ENCODE measurements around the gene NUDCD3. TPM values are rescaled to one million over a fixed set of nuclear protein-coding genes. Genes with fewer than 3 reads are reported as not detected.

The NUDCD3 gene
- total and polyA plus RNA-seq, 12 donors, result 16.2 to 116 (median 102) TPM

- intact Hi-C loops (cut with DNase I), result no loop called here
- Histone ChIP-seq H3K36me3 (peaks cover 0 to 7% (median 0%) of the 10 kb centered on the region in 9 donors), H3K9me3 (no peaks in the 10 kb centered on the region), H3K4me1 (peaks cover 0 to 36% (median 10%) of the 10 kb centered on the region in 9 donors), H3K27me3 (no peaks in the 10 kb centered on the region), H3K27ac (no peak overlapping the region), H3K4me3 (no peak overlapping the region)
- ATAC-seq (peak in 1 of 8 donors; percentile 79), DNase-seq (no peak)
- 55 to 61% methylated on average over 3 of the region's 3 CpGs for WGBS, 2 donors
- no peak for TF ChIP-seq CTCF (IDR thresholded peaks at IDR 0.05)
Measured at GRCh38 chr7:44439926-44440325, 50.5 kb downstream of the NUDCD3 start.

- no peaks in the 10 kb centered on the region for H3K27me3 ChIP-seq
- H3K4me3 ChIP-seq, result no peak overlapping the region
- H3K4me1 ChIP-seq, result peaks cover 2 to 41% (median 20%) of the 10 kb centered on the region in 9 donors
- no peak overlapping the region for H3K27ac ChIP-seq
- H3K36me3 ChIP-seq, result no peaks in the 10 kb centered on the region
- DNase-seq (no peak), ATAC-seq (no peak)
- WGBS, 2 donors, result 86 to 98% methylated on average over 4 of the region's 4 CpGs
- no peaks in the 10 kb centered on the region for H3K9me3 ChIP-seq
- no peak for TF ChIP-seq CTCF (IDR thresholded peaks at IDR 0.05)
- intact Hi-C loops (cut with DNase I), result no loop called here
Measured at GRCh38 chr7:44438816-44439215, 51.6 kb downstream of the NUDCD3 start.

GRCh38 chr7:44434201-44434600, 56.3 kb downstream of the NUDCD3 start:
- H3K4me1 ChIP-seq, result peaks cover 2 to 41% (median 16%) of the 10 kb centered on the region in 9 donors
- TF ChIP-seq CTCF (IDR thresholded peaks at IDR 0.05), result no peak
- intact Hi-C loops (cut with DNase I), result no loop called here
- no peaks in the 10 kb centered on the region for H3K27me3 ChIP-seq
- H3K36me3 ChIP-seq, result peaks cover 0 to 7% (median 0%) of the 10 kb centered on the region in 9 donors
- DNase-seq (peak in 1 of 2 donors; percentile 19), ATAC-seq (peak; percentile 32 to 84 (median 71))
- H3K27ac ChIP-seq, result peak overlapping the region in 7 of 10 donors; percentile 3 to 54 (median 23)
- H3K9me3 ChIP-seq, result no peaks in the 10 kb centered on the region
- H3K4me3 ChIP-seq, result no peak overlapping the region
- 56 to 68% methylated on average over 7 of the region's 7 CpGs for WGBS, 2 donors

- Histone ChIP-seq H3K27me3 (no peaks in the 10 kb centered on the region), H3K36me3 (peaks cover 0 to 7% (median 0%) of the 10 kb centered on the region in 9 donors), H3K27ac (peak overlapping the region in 5 of 10 donors; percentile 3 to 54 (median 23)), H3K4me1 (peaks cover 2 to 45% (median 16%) of the 10 kb centered on the region in 9 donors), H3K4me3 (no peak overlapping the region), H3K9me3 (no peaks in the 10 kb centered on the region)
- DNase-seq (no peak), ATAC-seq (peak in 2 of 8 donors; percentile 10 to 36)
- 81 to 85% methylated on average over 10 of the region's 10 CpGs for WGBS, 2 donors
- no peak for TF ChIP-seq CTCF (IDR thresholded peaks at IDR 0.05)
- intact Hi-C loops (cut with DNase I), result no loop called here
Measured at GRCh38 chr7:44433255-44434022, 57.0 kb downstream of the NUDCD3 start.
